ENCODE data around the gene GPR35.

Gene GPR35

GRCh38 chr2:240648155-240648649 lies 22.9 kb downstream of the GPR35 start:
- no peak for DNase-seq (ENCODE audit: extremely low spot score)
- ChIA-PET POLR2A (no interaction called here), CTCF (interaction anchor here (1.4 kb wide), 1 partner anchor 9 kb away, joined by 3 read pairs; no protein-coding TSS in a partner anchor)
- TF ChIP-seq FOXM1 (IDR thresholded peaks at IDR 0.05; ENCODE audit: borderline replicate concordance) = no peak

GRCh38 chr2:240648650-240649275 lies 23.5 kb downstream of the GPR35 start:
- TF ChIP-seq SP1 (IDR thresholded peaks at IDR 0.05) (no peak), NFRKB (IDR thresholded peaks at IDR 0.05) (no peak), ZNF384 (IDR thresholded peaks at IDR 0.05) (no peak), HDGF (IDR thresholded peaks at IDR 0.05; ENCODE audit: borderline replicate concordance) (no peak)
- DNase-seq (ENCODE audit: extremely low spot score) = no peak
- POLR2A ChIA-PET = no interaction called here
- CTCF ChIA-PET = interaction anchor here (1.4 kb wide), 1 partner anchor 9 kb away, joined by 3 read pairs; no protein-coding TSS in a partner anchor

GRCh38 chr2:240649331-240649730 lies 24.1 kb downstream of the GPR35 start:
- POLR2A ChIA-PET = no interaction called here
- TF ChIP-seq ARNT (IDR thresholded peaks at IDR 0.05) = no peak
- TF ChIP-seq L3MBTL2 (conservative IDR thresholded peaks at IDR 0.05) = no peak
- no peak for TF ChIP-seq FOXM1 (IDR thresholded peaks at IDR 0.05; ENCODE audit: borderline replicate concordance)
- TF ChIP-seq ZNF384 (IDR thresholded peaks at IDR 0.05) = no peak
- TF ChIP-seq CTBP1 (IDR thresholded peaks at IDR 0.05; ENCODE audit: borderline replicate concordance) = no peak
- no peak for TF ChIP-seq FOXA1 (IDR thresholded peaks at IDR 0.05)
- TF ChIP-seq BHLHE40 (IDR thresholded peaks at IDR 0.05; ENCODE audit: borderline replicate concordance) = no peak
- no peak for TF ChIP-seq NFRKB (IDR thresholded peaks at IDR 0.05)
- TF ChIP-seq LEF1 (IDR thresholded peaks at IDR 0.05; ENCODE audit: borderline replicate concordance) = no peak
- no peak for TF ChIP-seq SUZ12 (IDR thresholded peaks at IDR 0.05)
- TF ChIP-seq SP1 (IDR thresholded peaks at IDR 0.05) = no peak
- no peak for TF ChIP-seq HDGF (IDR thresholded peaks at IDR 0.05; ENCODE audit: borderline replicate concordance)
- no peak for TF ChIP-seq PKNOX1 (IDR thresholded peaks at IDR 0.05)
- no peak for TF ChIP-seq ELF4 (IDR thresholded peaks at IDR 0.05)
- CTCF ChIA-PET = interaction anchor here (1.4 kb wide), 1 partner anchor 8 kb away, joined by 3 read pairs; no protein-coding TSS in a partner anchor
- no peak for DNase-seq (ENCODE audit: extremely low spot score)

GRCh38 chr2:240650254-240650965 lies 25.1 kb downstream of the GPR35 start:
- ChIA-PET CTCF (no interaction called here), POLR2A (no interaction called here)
- TF ChIP-seq ARNT (IDR thresholded peaks at IDR 0.05) (no peak), FOXA1 (IDR thresholded peaks at IDR 0.05) (no peak), CTBP1 (IDR thresholded peaks at IDR 0.05; ENCODE audit: borderline replicate concordance) (no peak), HDGF (IDR thresholded peaks at IDR 0.05; ENCODE audit: borderline replicate concordance) (no peak), LEF1 (IDR thresholded peaks at IDR 0.05; ENCODE audit: borderline replicate concordance) (no peak), SUZ12 (IDR thresholded peaks at IDR 0.05) (no peak), ELF4 (IDR thresholded peaks at IDR 0.05) (no peak), SP1 (IDR thresholded peaks at IDR 0.05) (no peak), ZNF384 (IDR thresholded peaks at IDR 0.05) (no peak), L3MBTL2 (conservative IDR thresholded peaks at IDR 0.05) (no peak), TARDBP (IDR thresholded peaks at IDR 0.05) (no peak), PKNOX1 (IDR thresholded peaks at IDR 0.05) (no peak), BHLHE40 (IDR thresholded peaks at IDR 0.05; ENCODE audit: borderline replicate concordance) (no peak), FOXM1 (IDR thresholded peaks at IDR 0.05; ENCODE audit: borderline replicate concordance) (no peak)
- no peak for DNase-seq (ENCODE audit: extremely low spot score)

GRCh38 chr2:240651185-240651584 lies 25.9 kb downstream of the GPR35 start:
- ChIA-PET POLR2A (interaction anchor here (0.6 kb wide), 1 partner anchor 64 kb away, joined by 4 read pairs; no protein-coding TSS in a partner anchor), CTCF (no interaction called here)
- DNase-seq (ENCODE audit: extremely low spot score) = no peak
- no peak for TF ChIP-seq HDGF (IDR thresholded peaks at IDR 0.05; ENCODE audit: borderline replicate concordance)
- TF ChIP-seq NFRKB (IDR thresholded peaks at IDR 0.05) = no peak
- TF ChIP-seq FOXA1 (IDR thresholded peaks at IDR 0.05) = no peak
- TF ChIP-seq L3MBTL2 (conservative IDR thresholded peaks at IDR 0.05) = no peak
- no peak for TF ChIP-seq CTBP1 (IDR thresholded peaks at IDR 0.05; ENCODE audit: borderline replicate concordance)
- TF ChIP-seq TARDBP (IDR thresholded peaks at IDR 0.05) = no peak
- TF ChIP-seq SP1 (IDR thresholded peaks at IDR 0.05) = no peak
- TF ChIP-seq PKNOX1 (IDR thresholded peaks at IDR 0.05) = no peak
- no peak for TF ChIP-seq SUZ12 (IDR thresholded peaks at IDR 0.05)
- TF ChIP-seq BHLHE40 (IDR thresholded peaks at IDR 0.05; ENCODE audit: borderline replicate concordance) = no peak
- TF ChIP-seq FOXM1 (IDR thresholded peaks at IDR 0.05; ENCODE audit: borderline replicate concordance) = no peak
- no peak for TF ChIP-seq ELF4 (IDR thresholded peaks at IDR 0.05)
- no peak for TF ChIP-seq ZNF384 (IDR thresholded peaks at IDR 0.05)
- TF ChIP-seq LEF1 (IDR thresholded peaks at IDR 0.05; ENCODE audit: borderline replicate concordance) = no peak
- no peak for TF ChIP-seq ARNT (IDR thresholded peaks at IDR 0.05)
- no peak for TF ChIP-seq FOXK2 (IDR thresholded peaks at IDR 0.05)

All from HEK293T (cell line).